PC-9 (cell line): Measurements from ENCODE around the gene MCC.

Experiments used
- CTCF ChIP-seq: fragments of 200-600 bp; sonication (generic); conservative IDR thresholded peaks from 2 replicates; pipeline ENCODE4 v1.6.1; 2017; ENCODE audit warnings: mixed run types, antibody characterized with exemption, mild to moderate bottlenecking, moderate library complexity
- EZH2 ChIP-seq: fragments of 200-600 bp; sonication (generic); IDR thresholded peaks from 2 replicates; pipeline ENCODE4 v1.8.0; 2017; ENCODE audit warnings: antibody characterized with exemption, low read depth

- no peak for TF ChIP-seq CTCF
- TF ChIP-seq EZH2, result no peak
Measured at GRCh38 chr5:113115956-113116355, 372.3 kb downstream of the MCC start.
